CMK (cell line): ENCODE measurements around the gene DUSP1.
A peak's percentile ranks its signal among the peaks of the same experiment; 100 is the strongest.

Experiments used
- DNase-seq: peaks from one replicate; pipeline ENCODE4 v3.0.0-alpha.2; 2010; ENCODE audit warnings: low read depth

Gene DUSP1

DNA sequence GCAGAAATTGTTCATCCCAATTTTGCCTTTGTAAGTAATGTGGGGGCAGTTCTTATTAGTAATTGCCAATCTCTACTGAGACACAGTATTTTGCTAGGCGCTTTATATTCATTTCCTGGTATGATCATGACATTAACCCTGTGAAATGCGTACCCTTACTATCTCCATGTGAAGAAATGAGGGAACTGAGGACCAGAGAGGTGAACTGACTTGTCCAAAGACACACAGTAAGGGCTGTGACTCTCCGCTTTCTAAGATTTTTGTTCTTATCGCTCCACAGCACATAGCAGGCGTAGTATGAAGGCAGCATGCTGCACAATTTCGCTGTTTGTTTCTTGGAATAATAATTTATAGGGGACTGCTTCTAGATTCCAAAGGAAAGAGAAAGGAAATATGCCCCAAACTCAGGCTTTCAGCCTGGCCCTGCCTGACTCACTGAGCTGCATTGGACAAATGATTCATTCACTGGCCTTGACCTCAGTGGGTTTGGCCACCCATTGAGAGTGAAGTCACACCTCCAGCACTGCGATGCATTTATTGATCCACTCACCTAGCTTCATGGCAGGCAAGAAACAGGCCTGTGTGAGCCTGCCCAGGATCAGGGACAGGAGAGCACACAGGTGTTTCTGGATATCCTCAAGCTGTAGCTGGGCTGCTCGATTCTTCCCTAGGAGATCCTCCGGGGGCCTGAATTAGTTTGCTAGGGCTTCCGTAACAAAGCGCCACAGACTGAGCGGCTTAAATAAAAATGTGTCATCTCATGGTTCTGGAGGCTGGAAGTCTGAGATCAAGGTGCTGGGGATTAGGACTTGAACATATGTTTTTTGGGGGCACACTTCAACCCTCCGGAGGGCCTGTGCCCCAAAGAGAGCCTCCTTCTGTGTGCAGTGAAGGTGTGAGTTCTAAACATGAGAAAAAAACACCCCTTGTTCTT lies 7.2 kb upstream of the DUSP1 start:
- no peak for DNase-seq

- DNase-seq = no peak
Measured at GRCh38 chr5:172776235-172776594, 5.2 kb upstream of the DUSP1 start.

- no peak for DNase-seq
Measured at GRCh38 chr5:172775326-172776234, 4.6 kb upstream of the DUSP1 start.

DNA sequence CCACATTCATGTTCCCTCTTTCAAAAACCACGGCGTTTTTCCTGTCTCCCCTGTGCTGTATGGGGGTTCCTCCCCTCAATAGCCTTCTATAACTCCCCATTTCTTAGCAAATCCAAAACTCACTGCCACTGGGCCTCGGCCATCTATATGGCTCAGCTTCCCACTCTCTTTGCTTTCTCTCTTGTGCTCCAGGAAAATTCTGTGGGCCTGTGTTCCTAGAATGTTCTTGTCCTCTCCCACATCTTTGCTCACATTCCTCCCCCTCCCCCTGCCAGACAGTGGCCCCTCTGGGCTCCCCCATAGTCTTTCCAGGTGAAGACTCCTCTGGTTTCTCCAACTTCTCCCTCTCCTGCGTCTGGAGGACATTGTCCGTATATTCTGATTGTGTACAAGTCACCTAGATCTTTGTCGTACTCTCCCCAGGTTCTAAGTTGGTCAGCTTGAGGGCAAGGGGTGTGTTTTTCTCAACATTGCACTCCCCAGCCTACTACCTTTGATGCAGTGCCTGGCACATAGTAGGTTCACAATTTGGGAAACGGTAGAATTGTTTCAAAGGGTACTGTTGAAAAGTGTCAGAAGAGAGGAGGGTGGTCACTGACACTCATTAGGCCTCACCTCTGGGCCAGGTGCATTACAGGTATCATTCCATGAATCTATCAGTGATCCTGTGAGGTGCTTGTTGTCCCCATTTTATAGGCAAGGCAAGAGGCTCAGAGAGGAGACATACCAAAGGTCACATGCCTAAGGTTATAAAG lies 3.7 kb upstream of the DUSP1 start:
- no peak for DNase-seq

GRCh38 chr5:172773481-172774469 lies 2.8 kb upstream of the DUSP1 start:
- no peak for DNase-seq

GRCh38 chr5:172772112-172772906 lies 1.3 kb upstream of the DUSP1 start:
- no peak for DNase-seq

DNA sequence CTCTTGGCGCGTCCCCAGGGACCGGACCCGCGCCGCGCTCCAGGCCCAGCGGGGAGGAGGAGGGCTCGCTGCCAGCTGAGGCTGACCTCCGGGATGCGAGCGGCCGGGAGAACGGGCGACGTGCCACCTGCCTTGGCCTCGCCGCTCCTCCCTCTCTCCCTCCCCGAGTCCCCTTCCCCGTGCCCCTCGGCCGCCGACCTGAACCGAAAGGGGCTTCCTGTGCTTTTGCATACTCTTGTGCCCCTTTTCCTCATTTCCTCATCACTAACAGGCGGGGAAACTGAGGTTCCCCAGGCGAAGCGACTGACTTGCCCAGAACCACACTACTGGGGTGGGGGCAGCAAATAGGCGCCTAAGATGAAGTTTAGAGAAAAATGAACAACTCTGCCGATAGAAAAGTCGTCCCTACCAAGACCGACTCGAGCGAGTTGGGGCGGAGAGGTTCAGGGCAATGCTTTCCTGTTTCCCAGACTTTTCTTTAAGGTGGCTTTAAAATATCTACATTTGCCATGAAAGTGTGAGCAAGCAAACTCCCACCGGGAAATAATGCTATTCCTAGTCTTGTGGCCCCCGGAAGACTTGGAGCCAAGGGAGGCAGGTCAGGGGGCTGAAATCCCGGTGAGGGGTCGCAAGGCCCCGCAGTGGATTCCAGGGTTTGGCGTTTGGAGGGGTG lies 580 bp upstream of the DUSP1 start:
- DNase-seq = no peak

- no peak for DNase-seq
Measured at GRCh38 chr5:172770374-172770674, 671 bp downstream of the DUSP1 start.

GRCh38 chr5:172769616-172770373 lies 1.2 kb downstream of the DUSP1 start:
- no peak for DNase-seq

DNA sequence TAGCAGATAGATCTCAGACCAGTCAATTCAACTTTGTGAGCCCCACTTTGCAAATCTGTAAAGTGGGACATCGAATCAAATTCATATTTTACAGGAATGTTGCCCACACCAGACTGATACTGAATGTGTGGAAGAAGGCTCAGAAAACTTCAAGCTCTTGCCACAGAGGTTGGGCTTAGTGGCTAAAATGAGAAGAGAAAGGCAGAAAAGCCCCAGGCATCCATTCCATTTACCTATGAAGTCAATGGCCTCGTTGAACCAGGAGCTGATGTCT lies 1.7 kb downstream of the DUSP1 start:
- DNase-seq = no peak

DNA sequence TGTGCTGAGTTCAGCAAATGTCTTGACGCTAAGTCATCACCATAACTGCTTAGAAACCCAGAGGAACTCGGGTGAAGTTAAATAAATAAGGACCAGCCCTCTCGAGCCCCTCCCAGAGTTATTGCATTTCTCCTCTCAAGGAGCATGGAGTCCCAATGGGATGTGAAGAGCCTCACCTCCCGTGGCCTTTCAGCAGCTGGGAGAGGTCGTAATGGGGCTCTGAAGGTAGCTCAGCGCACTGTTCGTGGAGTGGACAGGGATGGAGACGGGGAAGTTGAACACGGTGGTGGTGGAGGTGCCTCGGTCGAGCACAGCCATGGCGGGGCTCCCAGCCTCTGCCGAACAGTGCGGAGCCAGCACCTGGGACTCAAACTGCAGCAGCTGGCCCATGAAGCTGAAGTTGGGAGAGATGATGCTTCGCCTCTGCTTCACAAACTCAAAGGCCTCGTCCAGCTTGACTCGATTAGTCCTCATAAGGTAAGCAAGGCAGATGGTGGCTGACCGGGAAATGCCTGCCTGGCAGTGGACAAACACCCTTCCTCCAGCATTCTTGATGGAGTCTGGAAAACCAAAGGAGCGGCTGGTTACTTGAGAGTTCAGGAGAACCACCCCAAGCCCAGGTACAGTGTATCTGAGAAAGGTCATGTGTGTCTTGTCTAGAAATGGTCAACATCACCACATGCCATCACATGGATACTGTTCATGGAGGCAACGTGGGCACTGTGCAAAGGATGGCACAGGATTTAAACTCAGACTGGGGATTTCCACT lies 2.2 kb downstream of the DUSP1 start:
- DNase-seq = no peak

DNA sequence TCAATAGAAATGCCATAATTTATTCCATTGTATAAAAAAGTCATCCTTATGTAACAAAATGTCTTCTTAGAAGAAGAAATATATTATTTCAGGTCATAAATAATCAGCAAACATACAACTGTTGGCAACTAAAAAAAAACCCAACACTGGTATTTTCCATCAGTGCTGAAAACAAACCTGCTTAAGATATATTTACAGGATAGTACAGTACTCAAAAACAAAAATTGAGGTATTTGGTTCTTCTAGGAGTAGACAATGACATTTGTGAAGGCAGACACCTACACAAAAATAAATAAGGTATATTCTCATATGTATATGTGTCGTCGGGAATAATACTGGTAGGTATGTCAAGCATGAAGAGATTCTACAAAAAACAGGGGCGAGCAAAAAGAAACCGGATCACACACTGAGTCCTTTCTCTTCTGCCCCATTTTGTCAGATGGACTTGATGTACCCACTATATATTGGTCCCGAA lies 2.9 kb downstream of the DUSP1 start:
- no peak for DNase-seq

- no peak for DNase-seq
Measured at GRCh38 chr5:172766287-172767108, 4.5 kb downstream of the DUSP1 start.

- DNase-seq = no peak
Measured at GRCh38 chr5:172765766-172766286, 5.2 kb downstream of the DUSP1 start.

DNA sequence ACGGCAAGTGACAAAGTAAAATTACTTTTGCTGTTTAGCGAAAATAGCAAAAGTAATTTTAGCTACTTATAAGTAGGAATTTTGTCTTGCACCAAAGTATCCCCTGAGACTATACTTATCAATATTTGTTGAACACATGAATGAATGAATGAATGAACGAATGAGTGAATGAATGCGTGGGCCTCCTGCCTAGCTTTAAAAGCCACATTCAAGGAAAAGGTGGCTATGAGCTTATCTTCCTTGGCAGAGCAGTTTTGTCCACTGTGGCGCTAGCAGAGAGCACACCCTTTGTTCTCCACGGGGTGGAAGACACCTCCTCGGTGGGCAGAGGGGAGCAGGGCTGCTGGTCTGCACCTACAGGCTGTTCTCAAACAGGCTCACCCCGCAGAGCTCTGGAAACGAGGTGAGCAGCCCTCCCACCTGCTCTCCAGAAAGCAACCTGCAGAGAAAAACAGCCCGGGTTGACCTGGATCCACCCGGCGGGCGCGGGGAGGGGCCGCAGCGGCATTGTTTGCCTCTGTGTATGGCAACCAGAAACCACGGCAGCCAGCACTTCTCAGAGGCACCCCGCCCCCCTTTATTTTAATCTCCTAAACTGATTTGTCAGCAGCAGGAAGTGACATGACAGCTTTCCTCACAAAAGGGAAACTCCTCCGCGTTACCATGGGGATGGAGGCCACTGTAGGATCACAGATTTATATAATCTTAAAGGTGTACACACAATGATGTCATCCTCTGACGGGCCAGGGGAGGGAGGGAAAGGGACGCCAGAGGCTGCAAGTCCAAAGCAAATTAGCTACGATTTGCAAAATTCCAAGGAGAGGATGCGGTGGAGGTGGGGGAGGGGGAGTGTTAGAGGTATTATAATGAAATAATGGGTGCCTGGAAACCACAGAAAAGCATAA lies 5.9 kb downstream of the DUSP1 start:
- peak; percentile 62 for DNase-seq

GRCh38 chr5:172763120-172763464 lies 7.9 kb downstream of the DUSP1 start:
- no peak for DNase-seq
